Trophoblast cell (in vitro differentiated cells and primary cell): ENCODE data around the gene MAML3.
A peak's percentile ranks its signal among the peaks of the same experiment; 100 is the strongest.

Experiments
- DNase-seq, 2 donors: peaks; one replicate each; pipeline ENCODE4 v3.0.0-alpha.2; 2016
- H2AFZ ChIP-seq: 2 replicates; pipeline ENCODE4 v1.6.1; 2013; ENCODE audit warnings: low read length, moderate library complexity, mild to moderate bottlenecking; ENCODE audit not compliant: insufficient read depth, poor library complexity
- H2AK5ac ChIP-seq: 2 replicates; pipeline ENCODE4 v1.6.1; 2013; ENCODE audit warnings: mild to moderate bottlenecking, low read length
- H2BK120ac ChIP-seq: 2 replicates; pipeline ENCODE4 v1.6.1; 2013; ENCODE audit warnings: low read length, mild to moderate bottlenecking, moderate library complexity; ENCODE audit not compliant: insufficient read depth, poor library complexity
- H2BK12ac ChIP-seq: 2 replicates; pipeline ENCODE4 v1.6.1; 2013; ENCODE audit warnings: mild to moderate bottlenecking, low read length, moderate library complexity
- H2BK5ac ChIP-seq: 2 replicates; pipeline ENCODE4 v1.6.1; 2013; ENCODE audit warnings: low read length, low read depth, moderate library complexity, mild to moderate bottlenecking; ENCODE audit not compliant: poor library complexity
- H3K14ac ChIP-seq: 2 replicates; pipeline ENCODE4 v1.6.1; 2013; ENCODE audit warnings: mild to moderate bottlenecking, low read length
- H3K18ac ChIP-seq: 2 replicates; pipeline ENCODE4 v1.6.1; 2013; ENCODE audit warnings: mild to moderate bottlenecking, low read length
- H3K23ac ChIP-seq: 2 replicates; pipeline ENCODE4 v1.6.1; 2013; ENCODE audit warnings: low read length
- H3K27ac ChIP-seq: 2 replicates; pipeline ENCODE4 v1.5.1; 2013; ENCODE audit warnings: low read depth, mild to moderate bottlenecking, inconsistent platforms, low read length, moderate library complexity
- H3K27me3 ChIP-seq: 2 replicates; pipeline ENCODE4 v1.6.1; 2013; ENCODE audit warnings: inconsistent platforms, mild to moderate bottlenecking, low read length, moderate library complexity; ENCODE audit not compliant: insufficient read depth
- H3K36me3 ChIP-seq, 2 experiments: 1 replicate in 1 of 2; 2 replicates in 1 of 2; pipeline ENCODE4 v1.6.1; 2013; ENCODE audit warnings: low read length in 2 of 2, mild to moderate bottlenecking in 2 of 2, moderate library complexity in 1 of 2; ENCODE audit not compliant: insufficient read depth in 2 of 2, control insufficient read depth in 1 of 2
- H3K4ac ChIP-seq: 2 replicates; pipeline ENCODE4 v1.6.1; 2013; ENCODE audit warnings: low read depth, mild to moderate bottlenecking, low read length, moderate library complexity
- H3K4me1 ChIP-seq, 2 experiments: 1 replicate in 1 of 2; 2 replicates in 1 of 2; pipeline ENCODE4 v1.6.1; 2013; ENCODE audit warnings: low read length in 2 of 2, mild to moderate bottlenecking in 2 of 2, moderate library complexity in 1 of 2; ENCODE audit not compliant: insufficient read depth in 2 of 2, control insufficient read depth in 1 of 2
- H3K4me2 ChIP-seq: 2 replicates; pipeline ENCODE4 v1.6.1; 2013; ENCODE audit warnings: inconsistent platforms, mild to moderate bottlenecking, low read length, moderate library complexity
- H3K4me3 ChIP-seq: 2 replicates; pipeline ENCODE4 v1.5.1; 2013; ENCODE audit warnings: mild to moderate bottlenecking, low read depth, low read length, inconsistent platforms
- H3K79me1 ChIP-seq: one replicate; pipeline ENCODE4 v1.6.1; 2013; ENCODE audit warnings: low read length
- H3K79me2 ChIP-seq: 2 replicates; pipeline ENCODE4 v1.6.1; 2013; ENCODE audit warnings: low read length, mild to moderate bottlenecking; ENCODE audit not compliant: control insufficient read depth, insufficient read depth, poor library complexity
- H3K9ac ChIP-seq: 2 replicates; pipeline ENCODE4 v1.6.1; 2013; ENCODE audit warnings: mild to moderate bottlenecking, low read length
- H3K9me3 ChIP-seq: 2 replicates; pipeline ENCODE4 v1.6.1; 2013; ENCODE audit warnings: low read depth, mild to moderate bottlenecking, control low read depth, inconsistent platforms, low read length; ENCODE audit not compliant: insufficient read depth
- H4K12ac ChIP-seq: 2 replicates; pipeline ENCODE4 v1.6.1; 2013; ENCODE audit warnings: low read depth, mild to moderate bottlenecking, low read length, moderate library complexity
- H4K8ac ChIP-seq: 2 replicates; pipeline ENCODE4 v1.6.1; 2013; ENCODE audit warnings: low read depth, mild to moderate bottlenecking, low read length, moderate library complexity
- H4K91ac ChIP-seq: one replicate; pipeline ENCODE4 v1.6.1; 2013; ENCODE audit warnings: low read depth, mild to moderate bottlenecking, low read length, moderate library complexity
- WGBS: extraction: QIAGEN DNeasy Blood & Tissue Kit; methylation state at CpG from one replicate; pipeline ENCODE4 v1.1.7; 2013; ENCODE audit warnings: missing lambda C conversion rate; ENCODE audit not compliant: insufficient read length, insufficient coverage; ENCODE audit errors: extremely low coverage; 5-methylcytosine and 5-hydroxymethylcytosine counted together

MAML3 gene

GRCh38 chr4:140152751-140153418 is 1.1 kb downstream of the MAML3 start:
- Histone ChIP-seq H3K4me2 (peak overlapping the region; percentile 67), H3K9ac (peak overlapping the region; percentile 62), H4K8ac (peak overlapping the region; percentile 55), H3K4ac (peak overlapping the region; percentile 95), H4K91ac (peak overlapping the region; percentile 99), H3K27me3 (no peaks in the 10 kb centered on the region), H2AFZ (peak overlapping the region; percentile 92), H3K9me3 (no peaks in the 10 kb centered on the region), H3K18ac (peak overlapping the region; percentile 100), H3K4me1 (no peaks in the 10 kb centered on the region), H4K12ac (peak overlapping the region; percentile 89), H2BK120ac (peak overlapping the region; percentile 88), H3K36me3 (no peaks in the 10 kb centered on the region), H2BK5ac (peak overlapping the region; percentile 92), H3K27ac (peak overlapping the region; percentile 100), H3K79me1 (peaks cover 39% of the 10 kb centered on the region), H3K79me2 (peaks cover 30% of the 10 kb centered on the region), H2AK5ac (peak overlapping the region; percentile 79), H3K14ac (peak overlapping the region; percentile 100), H2BK12ac (peak overlapping the region; percentile 59), H3K4me3 (peak overlapping the region; percentile 91), H3K23ac (no peak overlapping the region)
- peak; percentile 57 to 70 for DNase-seq
- WGBS, result no CpG with 5 or more reads among the region's 54 CpGs

DNA sequence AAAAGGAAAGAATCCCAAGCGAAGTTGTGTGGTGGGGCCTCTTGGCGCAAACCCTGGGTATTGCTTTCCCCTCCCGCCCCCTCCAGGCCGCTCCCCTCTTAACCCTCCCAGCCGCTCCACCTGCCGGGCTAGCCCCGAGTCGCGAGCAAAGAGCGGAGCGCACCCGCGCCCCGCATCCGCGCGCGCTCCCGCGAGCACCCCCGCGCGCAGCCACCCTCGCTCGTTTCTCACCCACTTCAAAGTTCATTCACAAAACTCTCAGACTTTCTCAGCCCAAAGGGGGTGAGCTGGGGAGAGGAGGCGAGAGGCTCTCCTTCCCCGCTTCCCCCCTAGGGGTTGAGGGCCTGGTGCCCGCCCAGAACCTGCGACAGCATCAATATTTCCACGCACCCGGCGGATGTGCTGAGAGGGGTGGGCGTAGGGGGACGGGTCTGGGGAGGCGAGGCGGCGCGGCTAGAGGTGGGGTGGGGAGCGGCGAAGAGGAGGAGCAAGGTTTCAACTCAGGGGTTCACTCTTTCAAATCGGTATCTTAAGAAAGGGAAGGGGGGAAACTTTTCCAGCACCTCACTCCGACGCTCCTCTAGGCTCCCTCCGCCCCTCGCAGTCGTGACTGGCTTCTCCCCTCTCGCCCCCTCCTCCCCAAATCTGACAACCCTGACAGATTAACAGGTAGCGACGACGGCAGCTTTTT is 1.8 kb downstream of the MAML3 start:
- Histone ChIP-seq H3K14ac (peak overlapping the region; percentile 100), H2BK5ac (peak overlapping the region; percentile 92), H3K9me3 (no peaks in the 10 kb centered on the region), H2AK5ac (peak overlapping the region; percentile 79), H3K79me1 (peaks cover 39% of the 10 kb centered on the region), H3K18ac (peak overlapping the region; percentile 100), H4K91ac (peak overlapping the region; percentile 99), H3K4me2 (peak overlapping the region; percentile 67), H4K8ac (peak overlapping the region; percentile 55), H3K36me3 (no peaks in the 10 kb centered on the region), H3K4ac (peak overlapping the region; percentile 95), H3K27ac (peak overlapping the region; percentile 100), H3K9ac (peak overlapping the region; percentile 62), H3K4me1 (no peaks in the 10 kb centered on the region), H3K27me3 (no peaks in the 10 kb centered on the region), H2AFZ (peak overlapping the region; percentile 92), H3K79me2 (peaks cover 30% of the 10 kb centered on the region), H3K23ac (no peak overlapping the region), H3K4me3 (peak overlapping the region; percentile 91), H2BK120ac (peak overlapping the region; percentile 88), H2BK12ac (peak overlapping the region; percentile 59), H4K12ac (peak overlapping the region; percentile 89)
- peak in 1 of 2 donors; percentile 68 for DNase-seq
- WGBS, result no CpG with 5 or more reads among the region's 50 CpGs

GRCh38 chr4:140151699-140152012 is 2.3 kb downstream of the MAML3 start:
- H2BK120ac ChIP-seq, result peak overlapping the region; percentile 99
- H2AFZ ChIP-seq, result no peak overlapping the region
- H3K14ac ChIP-seq, result peak overlapping the region; percentile 97
- peak overlapping the region; percentile 91 for H3K4me3 ChIP-seq
- H4K12ac ChIP-seq, result peak overlapping the region; percentile 99
- peak overlapping the region; percentile 99 for H2BK5ac ChIP-seq
- peaks cover 30% of the 10 kb centered on the region for H3K79me2 ChIP-seq
- peak overlapping the region; percentile 67 for H3K4me2 ChIP-seq
- no peaks in the 10 kb centered on the region for H3K36me3 ChIP-seq
- H3K4me1 ChIP-seq, result no peaks in the 10 kb centered on the region
- peak overlapping the region; percentile 98 for H3K18ac ChIP-seq
- peak overlapping the region; percentile 100 for H3K27ac ChIP-seq
- no CpG with 5 or more reads among the region's 11 CpGs for WGBS
- peak overlapping the region; percentile 52 for H2BK12ac ChIP-seq
- peak; percentile 91 to 92 for DNase-seq
- H2AK5ac ChIP-seq, result no peak overlapping the region
- peak overlapping the region; percentile 91 for H3K9ac ChIP-seq
- H3K9me3 ChIP-seq, result no peaks in the 10 kb centered on the region
- peak overlapping the region; percentile 99 for H4K91ac ChIP-seq
- no peak overlapping the region for H3K23ac ChIP-seq
- peak overlapping the region; percentile 99 for H4K8ac ChIP-seq
- H3K79me1 ChIP-seq, result peaks cover 39% of the 10 kb centered on the region
- H3K27me3 ChIP-seq, result no peaks in the 10 kb centered on the region
- H3K4ac ChIP-seq, result peak overlapping the region; percentile 99

- peak overlapping the region; percentile 99 for H3K4ac ChIP-seq
- WGBS, result no CpG with 5 or more reads among the region's 84 CpGs
Observed at GRCh38 chr4:140150886-140151698, 2.9 kb downstream of the MAML3 start.

More at GRCh38 chr4:140150886-140151698, 2.9 kb downstream of the MAML3 start:
- Histone ChIP-seq H3K9ac (peak overlapping the region; percentile 91), H3K4me2 (peak overlapping the region; percentile 87), H2AK5ac (peak overlapping the region; percentile 86), H3K4me1 (no peaks in the 10 kb centered on the region), H3K14ac (peak overlapping the region; percentile 97), H3K9me3 (no peaks in the 10 kb centered on the region), H3K79me2 (peaks cover 30% of the 10 kb centered on the region), H3K27me3 (no peaks in the 10 kb centered on the region), H3K18ac (peak overlapping the region; percentile 98), H3K4me3 (peak overlapping the region; percentile 79), H3K79me1 (peaks cover 39% of the 10 kb centered on the region), H2AFZ (peak overlapping the region; percentile 61), H3K27ac (peak overlapping the region; percentile 100), H4K12ac (peak overlapping the region; percentile 99), H2BK12ac (peak overlapping the region; percentile 52), H4K91ac (peak overlapping the region; percentile 91), H4K8ac (peak overlapping the region; percentile 99), H2BK120ac (peak overlapping the region; percentile 99), H3K36me3 (no peaks in the 10 kb centered on the region), H3K23ac (no peak overlapping the region), H2BK5ac (peak overlapping the region; percentile 99)
- DNase-seq, result peak; percentile 83 to 92
